Loucy (cell line): Measurements from ENCODE around the gene RAD23A.

ENCODE experiments used
- H2AFZ ChIP-seq: fragments of 200-600 bp; sonication (generic); 2 replicates; pipeline ENCODE4 v1.6.0; 2016; ENCODE audit warnings: antibody characterized with exemption, mild to moderate bottlenecking, low read length, moderate library complexity
- H3F3A ChIP-seq: fragments of 200-600 bp; 2 replicates; pipeline ENCODE4 v1.6.0; 2016; ENCODE audit warnings: antibody characterized with exemption, low read depth, mild to moderate bottlenecking
- H3K27me3 ChIP-seq: fragments of 200-600 bp; sonication (generic); 2 replicates; pipeline ENCODE4 v1.6.1; 2014; ENCODE audit warnings: low read length, mild to moderate bottlenecking; ENCODE audit not compliant: insufficient read depth, poor library complexity, severe bottlenecking
- H3K36me3 ChIP-seq: fragments of 200-600 bp; sonication (generic); 2 replicates; pipeline ENCODE4 v1.6.1; 2016; ENCODE audit warnings: low read length; ENCODE audit not compliant: insufficient read depth
- H3K4me1 ChIP-seq: fragments of 200-600 bp; sonication (generic); 2 replicates; pipeline ENCODE4 v1.5.1; 2014; ENCODE audit warnings: low read length, mild to moderate bottlenecking; ENCODE audit not compliant: insufficient read depth, poor library complexity, severe bottlenecking
- H3K4me2 ChIP-seq: fragments of 200-600 bp; sonication (generic); 2 replicates; pipeline ENCODE4 v1.6.0; 2014; ENCODE audit warnings: antibody characterized with exemption, low read length, low read depth, mild to moderate bottlenecking; ENCODE audit not compliant: poor library complexity, severe bottlenecking
- H3K4me3 ChIP-seq: fragments of 200-600 bp; sonication (generic); 2 replicates; pipeline ENCODE4 v1.5.1; 2014; ENCODE audit warnings: low read length, mild to moderate bottlenecking, mixed read lengths; ENCODE audit not compliant: poor library complexity, severe bottlenecking
- H3K79me2 ChIP-seq: fragments of 200-600 bp; sonication (generic); 2 replicates; pipeline ENCODE4 v1.6.1; 2014; ENCODE audit warnings: low read length; ENCODE audit not compliant: insufficient read depth
- H3K9ac ChIP-seq: fragments of 200-600 bp; sonication (generic); 2 replicates; pipeline ENCODE4 v1.6.0; 2014; ENCODE audit warnings: mild to moderate bottlenecking, low read depth, low read length, moderate library complexity; ENCODE audit not compliant: poor library complexity, severe bottlenecking
- H3K9me2 ChIP-seq: fragments of 200-600 bp; sonication (generic); replicated peaks from 2 replicates; pipeline ENCODE4 v1.6.1; 2016; ENCODE audit warnings: low read depth, low read length, mixed read lengths
- H3K9me3 ChIP-seq: fragments of 200-600 bp; sonication (generic); 2 replicates; pipeline ENCODE4 v1.6.1; 2014; ENCODE audit warnings: mild to moderate bottlenecking, antibody characterized with exemption, low read length, low read depth; ENCODE audit not compliant: insufficient read depth
- H4K20me1 ChIP-seq: fragments of 200-600 bp; sonication (generic); 2 replicates; pipeline ENCODE4 v1.6.0; 2014; ENCODE audit warnings: antibody characterized with exemption, low read length, mild to moderate bottlenecking; ENCODE audit not compliant: insufficient read depth, poor library complexity, severe bottlenecking
- EZH2phosphoT487 ChIP-seq: fragments of 200-600 bp; IDR thresholded peaks from 2 replicates; pipeline ENCODE4 v1.6.1; 2018; ENCODE audit warnings: antibody characterized with exemption, mild to moderate bottlenecking, moderate library complexity, borderline replicate concordance
- TF ChIP-seq, protein P1 (sequence below): fragments of 200-600 bp; sonication (generic); conservative IDR thresholded peaks from 2 replicates; pipeline ENCODE4 v1.5.1; 2014; ENCODE audit warnings: mild to moderate bottlenecking, antibody characterized with exemption, low read length

The RAD23A gene

GRCh38 chr19:12994701-12995595, 49.3 kb downstream of the RAD23A start, which contains the start of gene NFIX:
TSS of gene NFIX (plus strand) at chr19:12995475. CDS start at chr19:12995838, 363 bp downstream.
- Histone ChIP-seq H3K36me3 (no peaks in the 10 kb centered on the region), H3K9me2 (no peaks in the 10 kb centered on the region), H3K4me3 (peak within 1 kb of the TSS; percentile 73), H3F3A (no peaks in the 10 kb centered on the region), H3K9me3 (no peaks in the 10 kb centered on the region), H3K9ac (peak within 1 kb of the TSS; percentile 44), H3K27me3 (no peaks in the 10 kb centered on the region), H3K4me1 (peaks cover 6% of the 10 kb centered on the region), H2AFZ (peak within 1 kb of the TSS; percentile 82), H4K20me1 (no peaks in the 10 kb centered on the region), H3K4me2 (peak within 1 kb of the TSS; percentile 80), H3K79me2 (no peaks in the 10 kb centered on the region)
- no peak for TF ChIP-seq EZH2phosphoT487
- TF ChIP-seq, protein P1, sequence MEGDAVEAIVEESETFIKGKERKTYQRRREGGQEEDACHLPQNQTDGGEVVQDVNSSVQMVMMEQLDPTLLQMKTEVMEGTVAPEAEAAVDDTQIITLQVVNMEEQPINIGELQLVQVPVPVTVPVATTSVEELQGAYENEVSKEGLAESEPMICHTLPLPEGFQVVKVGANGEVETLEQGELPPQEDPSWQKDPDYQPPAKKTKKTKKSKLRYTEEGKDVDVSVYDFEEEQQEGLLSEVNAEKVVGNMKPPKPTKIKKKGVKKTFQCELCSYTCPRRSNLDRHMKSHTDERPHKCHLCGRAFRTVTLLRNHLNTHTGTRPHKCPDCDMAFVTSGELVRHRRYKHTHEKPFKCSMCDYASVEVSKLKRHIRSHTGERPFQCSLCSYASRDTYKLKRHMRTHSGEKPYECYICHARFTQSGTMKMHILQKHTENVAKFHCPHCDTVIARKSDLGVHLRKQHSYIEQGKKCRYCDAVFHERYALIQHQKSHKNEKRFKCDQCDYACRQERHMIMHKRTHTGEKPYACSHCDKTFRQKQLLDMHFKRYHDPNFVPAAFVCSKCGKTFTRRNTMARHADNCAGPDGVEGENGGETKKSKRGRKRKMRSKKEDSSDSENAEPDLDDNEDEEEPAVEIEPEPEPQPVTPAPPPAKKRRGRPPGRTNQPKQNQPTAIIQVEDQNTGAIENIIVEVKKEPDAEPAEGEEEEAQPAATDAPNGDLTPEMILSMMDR: no peak

GRCh38 chr19:12995596-12996405, 50.1 kb downstream of the RAD23A start:
- TF ChIP-seq EZH2phosphoT487: no peak
- Histone ChIP-seq H3K36me3 (no peaks in the 10 kb centered on the region), H3K9ac (no peak overlapping the region), H3K4me2 (peak overlapping the region; percentile 51), H4K20me1 (no peaks in the 10 kb centered on the region), H3K79me2 (no peaks in the 10 kb centered on the region), H3K9me2 (no peaks in the 10 kb centered on the region), H3F3A (no peaks in the 10 kb centered on the region), H2AFZ (no peak overlapping the region; the same call in 1 of the 2 replicates), H3K9me3 (no peaks in the 10 kb centered on the region), H3K27me3 (no peaks in the 10 kb centered on the region), H3K4me1 (peaks cover 6% of the 10 kb centered on the region), H3K4me3 (peak overlapping the region; percentile 61)

GRCh38 chr19:12996406-12997094, 50.9 kb downstream of the RAD23A start:
- H3K9me2 ChIP-seq: no peaks in the 10 kb centered on the region
- H3K36me3 ChIP-seq: no peaks in the 10 kb centered on the region
- peak overlapping the region; percentile 51 for H3K4me2 ChIP-seq
- no peaks in the 10 kb centered on the region for H3K27me3 ChIP-seq
- peak overlapping the region; percentile 61 for H3K4me3 ChIP-seq
- no peak for TF ChIP-seq EZH2phosphoT487
- TF ChIP-seq, protein P1: no peak
- H3K9ac ChIP-seq: no peak overlapping the region
- H3K9me3 ChIP-seq: no peaks in the 10 kb centered on the region
- H2AFZ ChIP-seq: no peak overlapping the region
- H4K20me1 ChIP-seq: no peaks in the 10 kb centered on the region
- H3K4me1 ChIP-seq: peaks cover 6% of the 10 kb centered on the region
- H3F3A ChIP-seq: no peaks in the 10 kb centered on the region
- H3K79me2 ChIP-seq: no peaks in the 10 kb centered on the region
